Karpas-422 (cell line): ENCODE results near the gene DDOST. TPM values are rescaled to one million over a fixed set of nuclear protein-coding genes. Genes with fewer than 3 reads are reported as not detected.
A peak's percentile ranks its signal among the peaks of the same experiment; 100 is the strongest.

Experiments used
- DNase-seq: peaks from one replicate; pipeline ENCODE4 v3.0.0-alpha.2; 2015
- H2AFZ ChIP-seq: fragments of 200-600 bp; sonication (generic); 2 replicates; pipeline ENCODE4 v1.6.1; 2014; ENCODE audit warnings: antibody characterized with exemption, low read length, mixed read lengths
- H3K27ac ChIP-seq: fragments of 200-600 bp; sonication (generic); 2 replicates; pipeline ENCODE4 v1.5.1; 2014; ENCODE audit warnings: mild to moderate bottlenecking, low read length, moderate library complexity
- H3K27me3 ChIP-seq: fragments of 200-600 bp; sonication (generic); 2 replicates; pipeline ENCODE4 v1.6.1; 2014; ENCODE audit warnings: low read length, mixed read lengths
- H3K36me3 ChIP-seq: fragments of 200-600 bp; sonication (generic); 2 replicates; pipeline ENCODE4 v1.6.1; 2014; ENCODE audit warnings: low read length, mixed read lengths; ENCODE audit not compliant: insufficient read depth
- H3K4me1 ChIP-seq: fragments of 200-600 bp; sonication (generic); 2 replicates; pipeline ENCODE4 v1.6.1; 2014; ENCODE audit warnings: mild to moderate bottlenecking, low read length, mixed read lengths
- H3K4me2 ChIP-seq: fragments of 200-600 bp; sonication (generic); 2 replicates; pipeline ENCODE4 v1.6.1; 2014; ENCODE audit warnings: low read length, low read depth, mild to moderate bottlenecking; ENCODE audit not compliant: poor library complexity, severe bottlenecking
- H3K4me3 ChIP-seq: fragments of 200-600 bp; sonication (generic); 2 replicates; pipeline ENCODE4 v1.5.1; 2014; ENCODE audit warnings: mild to moderate bottlenecking, antibody characterized with exemption, low read length, mixed read lengths
- H3K79me2 ChIP-seq: fragments of 200-600 bp; sonication (generic); 2 replicates; pipeline ENCODE4 v1.6.1; 2014; ENCODE audit warnings: mild to moderate bottlenecking, low read length, mixed read lengths
- H3K9ac ChIP-seq: fragments of 200-600 bp; sonication (generic); 2 replicates; pipeline ENCODE4 v1.6.0; 2014; ENCODE audit warnings: low read length
- H3K9me2 ChIP-seq: fragments of 200-600 bp; sonication (generic), shearing (Covaris generic); replicated peaks from 2 replicates; pipeline ENCODE4 v1.6.0; 2014; ENCODE audit warnings: mild to moderate bottlenecking, low read length, moderate library complexity; ENCODE audit not compliant: insufficient read depth
- H3K9me3 ChIP-seq: fragments of 300-700, 200-600 bp; sonication (generic); 2 replicates; pipeline ENCODE4 v1.6.1; 2014; ENCODE audit warnings: low read length, mixed read lengths
- H4K20me1 ChIP-seq: fragments of 200-600 bp; sonication (generic); 2 replicates; pipeline ENCODE4 v1.6.1; 2014; ENCODE audit warnings: mild to moderate bottlenecking, antibody characterized with exemption, low read length, low read depth; ENCODE audit not compliant: insufficient read depth
- total RNA-seq: library from RNA; depleted of rRNA; stranded (reverse); fragments of >200 nt; shearing (Covaris generic); gene quantifications from 2 replicates; pipeline ENCODE4 v1.2.3, GENCODE V29; 2014; ENCODE audit warnings: low replicate concordance

Gene DDOST
- total RNA-seq, 1 experiment from 2014 or later, result 161 TPM

- Histone ChIP-seq H3K36me3 (no peaks in the 10 kb centered on the region), H3K9ac (no peak overlapping the region), H4K20me1 (no peaks in the 10 kb centered on the region), H2AFZ (no peak overlapping the region), H3K9me3 (no peaks in the 10 kb centered on the region), H3K79me2 (no peaks in the 10 kb centered on the region), H3K27ac (no peak overlapping the region), H3K9me2 (no peaks in the 10 kb centered on the region), H3K4me3 (no peak overlapping the region), H3K4me1 (no peaks in the 10 kb centered on the region), H3K4me2 (no peak overlapping the region), H3K27me3 (no peaks in the 10 kb centered on the region)
- DNase-seq, result no peak
Observed at GRCh38 chr1:20624709-20625108, 36.5 kb downstream of the DDOST start.

DNA sequence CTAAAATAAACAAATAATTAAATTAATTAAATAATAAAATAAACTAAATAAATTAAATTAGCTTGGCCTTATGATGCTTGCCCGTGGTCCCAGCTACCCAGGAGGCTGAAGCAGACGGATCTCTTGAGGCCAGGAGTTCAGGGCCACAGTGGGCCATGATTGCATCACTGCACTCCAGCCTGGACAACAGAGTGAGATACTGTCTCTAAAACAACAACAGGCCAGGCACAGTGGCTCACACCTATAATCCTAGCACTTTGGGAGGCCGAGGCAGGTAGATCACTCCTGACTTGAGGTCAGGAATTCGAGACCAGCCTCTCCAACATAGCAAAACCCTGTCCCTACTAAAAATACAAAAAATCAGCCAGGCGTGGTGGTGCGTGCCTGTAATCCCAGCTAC lies 40.2 kb downstream of the DDOST start:
- Histone ChIP-seq H3K4me2 (no peak overlapping the region), H3K79me2 (no peaks in the 10 kb centered on the region), H3K4me1 (peaks cover 9% of the 10 kb centered on the region), H3K27me3 (no peaks in the 10 kb centered on the region), H3K4me3 (no peak overlapping the region), H4K20me1 (no peaks in the 10 kb centered on the region), H3K9me3 (no peaks in the 10 kb centered on the region), H2AFZ (no peak overlapping the region), H3K9me2 (no peaks in the 10 kb centered on the region), H3K27ac (no peak overlapping the region), H3K9ac (no peak overlapping the region), H3K36me3 (no peaks in the 10 kb centered on the region)
- DNase-seq, result no peak

DNA sequence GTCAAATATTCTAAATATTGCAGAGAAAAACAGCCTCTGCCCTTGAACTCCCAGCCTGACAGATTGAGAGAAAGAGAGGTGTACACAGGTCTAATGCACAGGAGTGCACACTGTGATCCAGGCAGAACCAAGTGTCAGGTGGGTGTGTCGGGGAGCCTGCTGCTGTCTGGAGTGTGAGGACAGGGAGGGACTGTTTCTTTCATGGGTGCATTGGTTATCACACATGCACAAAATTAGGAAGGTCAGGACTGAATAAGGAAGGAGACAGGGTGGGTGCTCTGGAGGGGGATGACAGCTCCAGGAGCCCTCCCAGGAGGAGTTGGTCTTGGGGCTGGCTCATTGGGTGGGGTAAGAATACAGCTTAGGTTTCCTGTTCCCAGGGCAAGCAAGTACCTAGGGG lies 41.2 kb downstream of the DDOST start:
- no peak overlapping the region for H3K4me3 ChIP-seq
- no peaks in the 10 kb centered on the region for H3K79me2 ChIP-seq
- DNase-seq, result no peak
- H3K4me2 ChIP-seq, result no peak overlapping the region
- no peaks in the 10 kb centered on the region for H3K27me3 ChIP-seq
- H3K27ac ChIP-seq, result no peak overlapping the region
- no peaks in the 10 kb centered on the region for H3K9me2 ChIP-seq
- H3K9me3 ChIP-seq, result no peaks in the 10 kb centered on the region
- H2AFZ ChIP-seq, result no peak overlapping the region
- no peak overlapping the region for H3K9ac ChIP-seq
- no peaks in the 10 kb centered on the region for H3K36me3 ChIP-seq
- H3K4me1 ChIP-seq, result peaks cover 9% of the 10 kb centered on the region
- H4K20me1 ChIP-seq, result no peaks in the 10 kb centered on the region

DNA sequence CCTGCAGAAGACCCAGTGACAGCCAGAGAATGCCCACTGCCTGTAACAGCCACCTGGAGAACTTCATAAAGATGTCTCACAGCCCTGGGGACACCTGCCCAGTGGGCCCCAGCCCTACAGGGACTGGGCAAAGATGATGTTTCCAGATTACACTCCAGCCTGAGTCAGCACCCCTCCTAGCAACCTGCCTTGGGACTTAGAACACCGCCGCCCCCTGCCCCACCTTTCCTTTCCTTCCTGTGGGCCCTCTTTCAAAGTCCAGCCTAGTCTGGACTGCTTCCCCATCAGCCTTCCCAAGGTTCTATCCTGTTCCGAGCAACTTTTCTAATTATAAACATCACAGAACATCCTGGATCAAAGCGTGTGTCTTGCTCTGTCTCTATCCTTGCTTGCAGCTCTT lies 42.6 kb downstream of the DDOST start:
- no peak overlapping the region for H3K4me3 ChIP-seq
- no peaks in the 10 kb centered on the region for H3K27me3 ChIP-seq
- no peaks in the 10 kb centered on the region for H4K20me1 ChIP-seq
- H3K4me2 ChIP-seq, result no peak overlapping the region
- H3K9me3 ChIP-seq, result no peaks in the 10 kb centered on the region
- H3K9me2 ChIP-seq, result no peaks in the 10 kb centered on the region
- peaks cover 9% of the 10 kb centered on the region for H3K4me1 ChIP-seq
- H3K79me2 ChIP-seq, result no peaks in the 10 kb centered on the region
- H3K27ac ChIP-seq, result no peak overlapping the region
- no peak overlapping the region for H3K9ac ChIP-seq
- DNase-seq, result no peak
- H2AFZ ChIP-seq, result no peak overlapping the region
- no peaks in the 10 kb centered on the region for H3K36me3 ChIP-seq

DNA sequence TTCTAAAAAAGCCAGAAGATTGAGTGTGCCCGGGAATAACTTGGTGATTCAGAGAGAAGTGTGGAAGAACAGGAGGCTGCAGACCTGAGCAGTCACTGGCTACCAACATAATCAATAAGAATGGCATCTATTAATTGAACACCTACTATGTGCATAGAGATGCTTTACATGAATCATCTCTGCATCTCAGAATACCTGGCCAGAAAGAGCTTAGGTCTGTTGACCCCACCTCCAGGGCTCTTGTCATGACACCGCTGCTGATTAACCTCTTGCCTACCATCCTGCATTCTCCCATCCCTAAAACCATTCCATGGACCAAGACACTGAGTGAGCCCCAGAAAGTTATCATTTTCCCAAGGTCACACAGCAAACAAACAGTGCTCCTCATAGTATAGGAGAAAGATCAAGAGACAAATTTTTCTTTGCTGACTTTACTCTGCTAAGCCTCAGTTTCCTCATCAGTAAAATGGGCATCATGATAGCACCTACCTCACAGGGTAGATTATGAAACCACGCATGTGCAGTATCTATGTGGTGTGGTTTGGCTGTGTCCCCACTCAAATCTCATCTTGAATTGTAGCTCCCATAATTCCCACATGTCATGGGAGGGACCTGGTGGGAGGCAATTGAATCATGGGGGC lies 44.2 kb downstream of the DDOST start:
- Histone ChIP-seq H3K36me3 (no peaks in the 10 kb centered on the region), H3K9me2 (no peaks in the 10 kb centered on the region), H2AFZ (no peak overlapping the region), H3K9ac (no peak overlapping the region), H3K4me1 (peaks cover 9% of the 10 kb centered on the region), H3K9me3 (no peaks in the 10 kb centered on the region), H3K4me2 (peak overlapping the region; percentile 31), H4K20me1 (no peaks in the 10 kb centered on the region), H3K27me3 (no peaks in the 10 kb centered on the region), H3K27ac (no peak overlapping the region), H3K79me2 (no peaks in the 10 kb centered on the region), H3K4me3 (no peak overlapping the region)
- no peak for DNase-seq

DNA sequence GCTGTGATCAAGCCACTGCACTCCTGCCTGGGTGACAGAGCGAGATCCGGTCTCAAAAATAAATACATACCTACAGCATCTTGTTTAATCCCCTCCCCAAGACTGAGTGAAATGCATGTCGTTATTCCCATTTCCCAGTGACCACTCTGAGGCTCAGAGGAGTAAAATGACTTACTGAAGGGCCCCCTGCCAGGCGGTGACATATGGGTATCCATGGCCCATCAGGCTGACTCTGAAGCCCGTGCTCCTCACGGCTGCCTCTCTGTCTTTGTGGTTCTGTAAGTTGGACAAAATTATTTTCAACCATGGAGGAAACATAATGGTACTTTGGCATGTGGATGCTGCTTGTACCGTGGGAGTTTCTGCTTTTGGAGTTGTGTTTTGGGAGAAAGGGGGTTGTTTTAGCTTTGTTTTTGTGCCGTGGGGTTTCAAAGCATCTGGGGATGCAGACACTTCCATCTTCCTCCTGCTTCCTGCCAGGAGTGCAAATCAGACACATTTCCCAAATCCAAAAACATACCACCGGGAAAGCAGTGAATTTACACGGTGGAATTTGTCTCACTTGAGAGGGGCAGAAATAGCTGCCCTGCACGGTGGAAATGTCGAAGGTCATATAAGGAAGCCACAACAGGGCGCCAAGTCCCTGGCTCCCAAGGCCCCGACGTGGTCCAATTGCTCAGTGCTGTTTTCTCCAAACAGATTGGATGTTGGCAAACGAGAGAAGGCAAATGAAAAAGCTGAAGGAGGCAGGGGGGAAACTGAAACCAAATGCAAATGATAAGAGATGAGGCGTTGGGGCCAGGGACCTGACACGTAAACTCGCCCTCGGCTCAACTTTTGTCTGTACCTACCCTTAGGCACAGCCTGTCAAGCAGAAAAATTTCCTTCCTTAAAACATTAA lies 45.0 kb downstream of the DDOST start:
- peak overlapping the region; percentile 31 for H3K4me2 ChIP-seq
- H3K4me1 ChIP-seq, result peaks cover 9% of the 10 kb centered on the region
- no peak overlapping the region for H3K4me3 ChIP-seq
- H3K36me3 ChIP-seq, result no peaks in the 10 kb centered on the region
- H3K9me2 ChIP-seq, result no peaks in the 10 kb centered on the region
- DNase-seq, result peak; percentile 50
- no peak overlapping the region for H3K9ac ChIP-seq
- H3K79me2 ChIP-seq, result no peaks in the 10 kb centered on the region
- no peaks in the 10 kb centered on the region for H3K9me3 ChIP-seq
- no peaks in the 10 kb centered on the region for H3K27me3 ChIP-seq
- H3K27ac ChIP-seq, result no peak overlapping the region
- no peak overlapping the region; the same call in 1 of the 2 replicates for H2AFZ ChIP-seq
- no peaks in the 10 kb centered on the region for H4K20me1 ChIP-seq

DNA sequence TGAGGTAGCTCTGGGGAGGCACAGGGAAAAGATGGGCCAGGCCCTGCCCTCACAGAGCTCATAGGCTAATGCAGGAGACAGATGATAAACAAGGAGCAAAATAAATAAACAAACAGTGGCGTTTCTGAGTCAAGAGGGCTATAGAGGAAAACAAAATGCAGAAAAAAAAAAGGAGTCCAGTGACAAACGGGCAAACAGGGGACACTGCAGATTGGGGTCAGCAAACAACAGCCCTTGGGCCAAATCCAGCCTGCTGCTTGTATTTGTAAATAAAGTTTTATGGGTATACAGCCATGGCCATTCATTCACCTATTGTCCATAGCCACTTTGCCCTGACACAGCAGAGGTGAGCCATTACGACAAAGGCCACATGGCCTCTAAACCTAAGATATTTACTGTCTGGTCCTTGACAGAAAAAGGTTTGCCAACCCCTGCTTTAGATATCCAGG lies 47.0 kb downstream of the DDOST start:
- Histone ChIP-seq H3K36me3 (no peaks in the 10 kb centered on the region), H3K4me2 (no peak overlapping the region), H3K9me2 (no peaks in the 10 kb centered on the region), H3K27ac (no peak overlapping the region), H3K4me1 (peaks cover 9% of the 10 kb centered on the region), H3K4me3 (no peak overlapping the region), H3K79me2 (no peaks in the 10 kb centered on the region), H3K9ac (no peak overlapping the region), H2AFZ (no peak overlapping the region), H3K9me3 (no peaks in the 10 kb centered on the region), H4K20me1 (no peaks in the 10 kb centered on the region), H3K27me3 (no peaks in the 10 kb centered on the region)
- DNase-seq, result no peak

DNA sequence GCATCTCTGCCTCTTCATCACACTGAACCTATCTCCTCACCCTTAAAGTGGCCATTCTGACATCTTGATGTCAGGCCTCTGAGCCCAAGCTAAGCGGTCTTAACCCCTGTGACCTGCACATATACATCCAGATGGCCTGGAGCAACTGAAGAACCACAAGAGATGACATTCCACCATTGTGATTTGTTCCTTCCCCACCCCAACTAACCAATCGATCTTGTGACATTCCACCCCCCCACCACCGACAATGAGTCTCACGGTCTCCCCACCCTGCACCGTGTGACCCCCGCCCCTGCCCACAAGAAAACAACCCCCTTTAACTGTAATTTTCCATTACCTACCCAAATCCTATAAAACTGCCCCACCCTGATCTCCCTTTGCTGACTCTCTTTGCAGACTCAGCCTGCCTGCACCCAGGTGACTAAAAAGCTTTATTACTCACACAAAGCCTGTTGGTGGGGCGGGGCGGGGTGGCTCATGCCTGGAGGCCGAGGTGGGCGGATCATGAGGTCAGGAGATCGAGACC lies 48.9 kb downstream of the DDOST start:
- no peak overlapping the region for H3K9ac ChIP-seq
- H4K20me1 ChIP-seq, result no peaks in the 10 kb centered on the region
- H3K4me2 ChIP-seq, result no peak overlapping the region
- H3K9me3 ChIP-seq, result no peaks in the 10 kb centered on the region
- H3K4me1 ChIP-seq, result peaks cover 9% of the 10 kb centered on the region
- no peaks in the 10 kb centered on the region for H3K27me3 ChIP-seq
- no peaks in the 10 kb centered on the region for H3K79me2 ChIP-seq
- DNase-seq, result no peak
- no peak overlapping the region for H3K27ac ChIP-seq
- no peak overlapping the region for H3K4me3 ChIP-seq
- no peaks in the 10 kb centered on the region for H3K36me3 ChIP-seq
- H2AFZ ChIP-seq, result no peak overlapping the region
- H3K9me2 ChIP-seq, result no peaks in the 10 kb centered on the region
